GM18951 (cell line): ENCODE results near the gene ARFRP1.

Experiments
- POLR2A ChIP-seq: IDR thresholded peaks from 4 replicates; pipeline ENCODE4 v1.6.1; 2011; ENCODE audit warnings: mild to moderate bottlenecking; ENCODE audit not compliant: insufficient read length, insufficient read depth; ENCODE audit errors: extremely low read depth
- in situ Hi-C: fragments of 300-500 bp; cut with MboI; formaldehyde crosslinking; loops from one replicate; pipeline ENCODE4 v1.12.0; 2022; ENCODE audit warnings: low sequenced_read_pairs, mixed read lengths, inconsistent platforms; ENCODE audit not compliant: unreplicated experiment

Gene ARFRP1

DNA sequence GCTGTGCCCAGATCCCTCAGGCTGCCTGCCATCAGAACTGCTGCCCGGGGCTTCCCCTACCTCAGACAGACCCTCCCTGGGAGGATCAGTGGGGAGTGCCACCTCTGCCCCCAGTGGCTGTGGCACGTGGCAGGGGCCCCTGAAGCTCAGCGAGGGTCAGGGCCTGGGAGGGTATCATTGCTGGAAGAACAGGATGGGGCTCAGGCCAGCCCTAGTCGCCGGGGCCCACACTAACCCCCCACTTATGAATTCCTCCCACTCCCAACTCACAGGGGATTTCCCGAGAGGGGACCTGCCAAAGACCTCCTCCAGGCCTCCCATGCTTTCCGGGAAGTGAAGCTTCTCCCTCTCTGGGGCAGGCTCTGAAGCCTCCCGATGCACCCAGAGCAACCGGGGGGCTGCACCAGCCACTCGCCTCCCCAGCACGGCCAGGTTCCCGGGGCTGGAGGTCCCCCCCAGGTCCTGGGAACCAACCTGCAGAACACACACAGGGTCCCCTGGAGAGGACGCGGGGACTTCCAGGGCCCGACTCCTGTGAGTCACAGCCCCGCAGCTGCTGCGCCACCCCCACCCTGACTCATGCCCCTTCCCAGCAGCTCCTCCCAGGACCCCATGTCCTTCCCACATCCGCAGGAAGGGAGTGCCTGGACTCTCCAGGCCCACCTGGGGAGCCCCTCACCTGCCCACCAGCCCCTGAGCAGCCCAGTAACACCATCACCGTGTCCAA, 8.9 kb downstream of the ARFRP1 start:
- in situ Hi-C loops = no loop called here
- no peak for TF ChIP-seq POLR2A

DNA sequence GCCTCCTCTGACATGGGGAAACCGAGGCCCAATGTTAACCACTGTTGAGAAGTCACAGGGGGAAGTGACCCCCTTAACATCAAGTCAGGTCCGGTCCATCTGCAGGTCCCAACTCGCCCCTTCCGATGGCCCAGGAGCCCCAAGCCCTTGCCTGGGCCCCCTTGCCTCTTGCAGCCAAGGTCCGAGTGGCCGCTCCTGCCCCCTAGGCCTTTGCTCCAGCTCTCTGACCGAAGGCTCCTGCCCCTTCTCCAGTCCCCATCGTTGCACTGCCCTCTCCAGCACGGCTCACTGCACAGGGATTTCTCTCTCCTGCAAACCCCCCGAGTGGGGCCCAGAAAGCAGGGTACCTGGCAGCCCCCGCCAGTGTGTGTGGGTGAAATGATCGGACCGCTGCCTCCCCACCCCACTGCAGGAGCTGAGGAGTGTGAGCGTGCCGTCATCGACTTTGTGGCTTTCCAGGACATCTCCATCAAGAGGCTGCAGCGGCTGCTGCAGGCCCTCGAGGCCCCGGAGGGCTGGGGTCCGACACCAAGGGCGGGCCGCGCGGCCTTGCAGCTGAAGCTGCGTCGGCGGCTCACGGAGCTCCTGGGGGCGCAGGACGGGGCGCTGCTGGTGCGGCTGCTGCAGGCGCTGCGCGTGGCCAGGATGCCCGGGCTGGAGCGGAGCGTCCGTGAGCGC, 9.8 kb downstream of the ARFRP1 start:
- in situ Hi-C loops = no loop called here
- no peak for TF ChIP-seq POLR2A

DNA sequence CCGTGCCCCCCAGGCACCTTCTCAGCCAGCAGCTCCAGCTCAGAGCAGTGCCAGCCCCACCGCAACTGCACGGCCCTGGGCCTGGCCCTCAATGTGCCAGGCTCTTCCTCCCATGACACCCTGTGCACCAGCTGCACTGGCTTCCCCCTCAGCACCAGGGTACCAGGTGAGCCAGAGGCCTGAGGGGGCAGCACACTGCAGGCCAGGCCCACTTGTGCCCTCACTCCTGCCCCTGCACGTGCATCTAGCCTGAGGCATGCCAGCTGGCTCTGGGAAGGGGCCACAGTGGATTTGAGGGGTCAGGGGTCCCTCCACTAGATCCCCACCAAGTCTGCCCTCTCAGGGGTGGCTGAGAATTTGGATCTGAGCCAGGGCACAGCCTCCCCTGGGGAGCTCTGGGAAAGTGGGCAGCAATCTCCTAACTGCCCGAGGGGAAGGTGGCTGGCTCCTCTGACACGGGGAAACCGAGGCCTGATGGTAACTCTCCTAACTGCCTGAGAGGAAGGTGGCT, 10.4 kb downstream of the ARFRP1 start:
- TF ChIP-seq POLR2A = no peak
- in situ Hi-C loops = no loop called here

DNA sequence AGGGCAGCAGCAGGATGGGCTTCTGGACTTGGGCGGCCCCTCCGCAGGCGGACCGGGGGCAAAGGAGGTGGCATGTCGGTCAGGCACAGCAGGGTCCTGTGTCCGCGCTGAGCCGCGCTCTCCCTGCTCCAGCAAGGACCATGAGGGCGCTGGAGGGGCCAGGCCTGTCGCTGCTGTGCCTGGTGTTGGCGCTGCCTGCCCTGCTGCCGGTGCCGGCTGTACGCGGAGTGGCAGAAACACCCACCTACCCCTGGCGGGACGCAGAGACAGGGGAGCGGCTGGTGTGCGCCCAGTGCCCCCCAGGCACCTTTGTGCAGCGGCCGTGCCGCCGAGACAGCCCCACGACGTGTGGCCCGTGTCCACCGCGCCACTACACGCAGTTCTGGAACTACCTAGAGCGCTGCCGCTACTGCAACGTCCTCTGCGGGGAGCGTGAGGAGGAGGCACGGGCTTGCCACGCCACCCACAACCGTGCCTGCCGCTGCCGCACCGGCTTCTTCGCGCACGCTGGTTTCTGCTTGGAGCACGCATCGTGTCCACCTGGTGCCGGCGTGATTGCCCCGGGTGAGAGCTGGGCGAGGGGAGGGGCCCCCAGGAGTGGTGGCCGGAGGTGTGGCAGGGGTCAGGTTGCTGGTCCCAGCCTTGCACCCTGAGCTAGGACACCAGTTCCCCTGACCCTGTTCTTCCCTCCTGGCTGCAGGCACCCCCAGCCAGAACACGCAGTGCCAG, 11.0 kb downstream of the ARFRP1 start, which contains the start of gene TNFRSF6B:
TNFRSF6B (plus strand) TSS at position 25 of the 729 bp plus-strand sequence; CDS start at position 141, 116 bp downstream.
- TF ChIP-seq POLR2A = peak; percentile 3
- in situ Hi-C loops = no loop called here

DNA sequence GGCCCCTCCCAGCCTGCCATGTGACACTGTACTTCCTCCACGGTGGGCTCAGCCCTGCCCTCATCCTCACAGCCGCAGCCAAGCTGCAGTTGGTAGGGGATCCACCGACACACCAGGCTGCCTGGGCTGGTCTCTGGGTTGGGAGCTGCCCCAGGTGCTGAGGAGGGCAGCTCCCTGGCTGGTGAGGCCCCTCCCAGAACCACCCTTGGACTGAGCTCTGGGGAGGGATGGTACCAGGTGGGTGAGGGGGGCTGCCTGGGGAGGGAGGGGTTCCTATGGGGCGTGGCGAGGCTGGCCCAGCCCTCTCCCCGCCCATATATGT, 11.5 kb downstream of the ARFRP1 start:
- in situ Hi-C loops = no loop called here
- TF ChIP-seq POLR2A = no peak

DNA sequence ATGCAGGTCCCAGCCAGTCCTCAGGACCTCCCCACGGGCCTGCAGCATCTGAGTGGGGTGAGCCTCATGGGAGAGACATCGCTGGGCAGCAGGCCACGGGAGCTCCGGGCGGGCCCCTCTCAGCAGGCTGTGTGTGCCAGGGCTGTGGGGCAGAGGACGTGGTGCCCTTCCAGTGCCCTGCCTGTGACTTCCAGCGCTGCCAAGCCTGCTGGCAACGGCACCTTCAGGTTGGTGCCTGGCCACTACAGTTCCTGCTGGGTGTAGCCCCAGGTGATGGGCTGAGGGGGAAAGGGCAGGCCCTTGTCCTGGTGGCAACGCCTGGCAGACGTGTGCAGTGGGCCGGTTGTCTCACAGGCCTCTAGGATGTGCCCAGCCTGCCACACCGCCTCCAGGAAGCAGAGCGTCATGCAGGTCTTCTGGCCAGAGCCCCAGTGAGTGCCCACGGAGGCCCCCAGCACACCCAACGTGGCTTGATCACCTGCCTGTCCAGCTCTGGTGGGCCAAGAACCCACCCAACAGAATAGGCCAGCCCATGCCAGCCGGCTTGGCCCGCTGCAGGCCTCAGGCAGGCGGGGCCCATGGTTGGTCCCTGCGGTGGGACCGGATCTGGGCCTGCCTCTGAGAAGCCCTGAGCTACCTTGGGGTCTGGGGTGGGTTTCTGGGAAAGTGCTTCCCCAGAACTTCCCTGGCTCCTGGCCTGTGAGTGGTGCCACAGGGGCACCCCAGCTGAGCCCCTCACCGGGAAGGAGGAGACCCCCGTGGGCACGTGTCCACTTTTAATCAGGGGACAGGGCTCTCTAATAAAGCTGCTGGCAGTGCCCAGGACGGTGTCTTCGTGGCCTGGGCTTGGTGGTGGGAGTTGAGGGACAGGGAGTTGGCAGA, 12.1 kb downstream of the ARFRP1 start:
- no peak for TF ChIP-seq POLR2A
- in situ Hi-C loops = no loop called here

DNA sequence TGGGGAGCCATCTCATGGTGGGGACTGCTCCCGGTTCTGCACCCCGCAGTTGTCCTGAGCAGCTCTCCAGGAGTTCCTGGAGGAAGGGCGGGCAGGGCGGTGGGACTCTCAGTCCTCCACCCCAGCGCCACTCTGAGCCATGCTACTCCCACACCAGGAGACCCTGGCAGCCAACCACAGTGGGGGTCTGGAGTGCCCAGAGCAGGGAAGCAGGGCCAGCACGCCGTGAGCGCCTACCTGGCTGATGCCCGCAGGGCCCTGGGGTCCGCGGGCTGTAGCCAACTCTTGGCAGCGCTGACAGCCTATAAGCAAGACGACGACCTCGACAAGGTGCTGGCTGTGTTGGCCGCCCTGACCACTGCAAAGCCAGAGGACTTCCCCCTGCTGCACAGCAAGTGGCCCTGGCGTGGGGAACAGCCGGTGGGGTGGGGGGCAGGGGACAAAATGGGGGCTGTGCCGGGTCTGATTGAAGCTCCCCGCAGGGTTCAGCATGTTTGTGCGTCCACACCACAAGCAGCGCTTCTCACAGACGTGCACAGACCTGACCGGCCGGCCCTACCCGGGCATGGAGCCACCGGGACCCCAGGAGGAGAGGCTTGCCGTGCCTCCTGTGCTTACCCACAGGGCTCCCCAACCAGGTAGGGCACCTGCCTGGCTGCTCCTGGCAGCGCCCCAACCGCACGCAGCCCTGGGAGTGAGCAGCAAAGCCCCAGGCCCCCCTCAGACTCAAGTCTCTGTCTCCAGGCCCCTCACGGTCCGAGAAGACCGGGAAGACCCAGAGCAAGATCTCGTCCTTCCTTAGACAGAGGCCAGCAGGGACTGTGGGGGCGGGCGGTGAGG, 13.0 kb downstream of the ARFRP1 start:
- in situ Hi-C loops = no loop called here
- TF ChIP-seq POLR2A = no peak

DNA sequence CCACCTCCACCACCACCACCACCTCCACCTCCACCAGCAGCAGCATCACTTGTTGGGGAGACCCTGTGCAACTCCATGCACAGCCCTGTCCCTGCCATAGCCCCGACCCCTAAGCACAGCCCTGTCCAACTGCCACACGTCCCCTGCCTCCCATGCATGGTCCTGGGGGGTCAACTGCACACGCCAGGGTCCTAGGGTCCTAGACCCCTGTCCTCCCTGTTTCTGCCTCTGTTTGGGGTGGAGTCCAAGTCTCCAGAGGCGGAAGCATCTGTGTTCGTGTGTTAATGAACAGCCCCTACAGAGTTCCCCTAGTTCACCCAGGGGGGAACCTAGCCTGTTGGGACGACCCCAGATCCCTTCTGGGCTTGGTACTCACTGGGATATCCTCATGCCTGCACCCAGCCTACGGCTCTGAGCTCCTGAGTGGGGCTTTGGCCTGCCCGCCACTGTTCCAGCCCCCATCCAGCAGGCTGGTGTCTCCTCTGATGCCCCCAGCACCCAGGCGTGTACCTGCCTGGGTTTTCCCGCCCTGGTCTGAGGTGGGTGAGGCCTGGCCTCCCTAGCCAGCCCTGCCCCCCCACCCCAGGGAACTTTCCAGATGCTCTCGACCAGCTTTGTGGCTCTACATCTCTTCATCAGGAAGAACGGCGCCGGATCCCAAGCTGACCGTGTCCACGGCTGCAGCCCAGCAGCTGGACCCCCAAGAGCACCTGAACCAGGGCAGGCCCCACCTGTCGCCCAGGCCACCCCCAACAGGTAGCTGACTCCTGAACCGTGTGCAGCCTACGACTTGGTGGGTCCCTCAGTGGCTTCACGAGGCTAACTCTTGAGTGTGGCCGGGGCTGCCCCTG, 13.8 kb downstream of the ARFRP1 start:
- in situ Hi-C loops = no loop called here
- TF ChIP-seq POLR2A = no peak

DNA sequence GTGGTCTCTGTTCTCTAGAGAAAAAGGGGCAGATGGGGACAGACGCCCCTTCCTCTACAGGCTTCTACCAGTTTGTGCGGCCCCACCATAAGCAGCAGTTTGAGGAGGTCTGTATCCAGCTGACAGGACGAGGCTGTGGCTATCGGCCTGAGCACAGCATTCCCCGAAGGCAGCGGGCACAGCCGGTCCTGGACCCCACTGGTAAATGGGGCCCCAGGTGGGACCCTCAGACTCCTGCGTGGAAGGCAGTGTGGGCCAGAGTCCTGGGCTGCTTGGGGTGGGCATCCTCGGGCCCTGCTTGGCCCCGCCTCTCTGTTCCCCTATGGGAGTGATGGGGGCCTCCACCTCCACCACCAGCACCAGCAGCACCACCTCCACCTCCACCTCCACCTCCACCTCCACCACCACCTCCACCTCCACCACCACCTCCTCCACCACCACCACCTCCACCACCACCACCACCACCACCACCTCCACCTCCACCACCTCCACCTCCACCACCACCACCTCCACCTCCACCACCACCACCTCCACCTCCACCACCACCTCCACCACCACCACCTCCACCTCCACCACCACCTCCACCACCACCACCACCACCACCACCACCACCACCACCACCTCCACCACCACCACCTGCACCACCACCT, 14.6 kb downstream of the ARFRP1 start:
- in situ Hi-C loops = no loop called here
- no peak for TF ChIP-seq POLR2A

DNA sequence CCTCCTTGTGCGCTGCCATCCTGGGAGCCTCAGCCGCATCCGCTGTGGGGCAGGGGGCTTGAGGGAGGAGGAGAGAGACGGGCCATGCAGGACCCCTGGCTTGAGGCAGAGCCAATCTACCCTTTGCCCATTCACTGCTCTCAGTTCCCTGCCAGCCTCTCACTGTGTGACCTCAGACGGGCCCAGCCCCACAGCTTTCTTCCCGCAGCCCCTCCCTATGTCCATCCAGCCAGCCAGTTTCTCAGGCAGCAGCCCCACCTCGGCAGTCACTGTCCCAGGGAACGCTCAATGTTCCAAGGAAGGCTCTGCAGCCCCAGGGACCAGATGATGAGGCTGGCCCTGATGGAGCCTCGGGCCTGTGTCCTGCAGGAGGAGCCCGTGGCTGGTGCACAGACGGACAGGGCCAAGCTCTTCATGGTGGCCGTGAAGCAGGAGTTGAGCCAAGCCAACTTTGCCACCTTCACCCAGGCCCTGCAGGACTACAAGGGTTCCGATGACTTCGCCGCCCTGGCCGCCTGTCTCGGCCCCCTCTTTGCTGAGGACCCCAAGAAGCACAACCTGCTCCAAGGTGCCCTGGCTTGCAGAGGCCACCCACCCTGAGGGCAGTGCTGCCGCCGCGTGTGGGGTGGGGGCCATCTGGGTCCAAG, 15.2 kb downstream of the ARFRP1 start:
- in situ Hi-C loops = no loop called here
- no peak for TF ChIP-seq POLR2A
